ENCODE data around the gene BFSP2. TPM values are rescaled to one million over a fixed set of nuclear protein-coding genes. Genes with fewer than 3 reads are reported as not detected.

Gene BFSP2
- total and polyA plus RNA-seq, 2 donors, result not detected

- Histone ChIP-seq H3K27ac (ENCODE audit: low read depth) (no peak overlapping the region), H3K36me3 (ENCODE audit: insufficient read depth) (no peaks in the 10 kb centered on the region), H3K4me3 (ENCODE audit: low read depth, low read length) (no peak overlapping the region), H3K4me1 (ENCODE audit: insufficient read depth) (no peaks in the 10 kb centered on the region)
- 80% methylated on average over 4 of the region's 4 CpGs for WGBS
- DNase-seq (ENCODE audit: extremely low spot score), result no peak
These were observed 25.0 kb upstream of the BFSP2 start for GRCh38 chr3:133374708-133375402.

GRCh38 chr3:133375403-133375745 is 24.5 kb upstream of the BFSP2 start:
- Histone ChIP-seq H3K4me1 (ENCODE audit: insufficient read depth) (no peaks in the 10 kb centered on the region), H3K4me3 (ENCODE audit: low read depth, low read length) (no peak overlapping the region), H3K27ac (ENCODE audit: low read depth) (no peak overlapping the region), H3K36me3 (ENCODE audit: insufficient read depth) (no peaks in the 10 kb centered on the region)
- DNase-seq (ENCODE audit: extremely low spot score), result no peak

- no peaks in the 10 kb centered on the region for H3K36me3 ChIP-seq (ENCODE audit: insufficient read depth)
- 76% methylated on average over 6 of the region's 6 CpGs for WGBS
- no peak for DNase-seq (ENCODE audit: extremely low spot score)
- H3K4me1 ChIP-seq (ENCODE audit: insufficient read depth), result no peaks in the 10 kb centered on the region
- H3K4me3 ChIP-seq (ENCODE audit: low read depth, low read length), result no peak overlapping the region
- no peak overlapping the region for H3K27ac ChIP-seq (ENCODE audit: low read depth)
These were observed 23.0 kb upstream of the BFSP2 start for GRCh38 chr3:133376810-133377209.

GRCh38 chr3:133377396-133377795 is 22.5 kb upstream of the BFSP2 start:
- DNase-seq (ENCODE audit: extremely low spot score), result no peak
- 78% methylated on average over 3 of the region's 3 CpGs for WGBS
- H3K36me3 ChIP-seq (ENCODE audit: insufficient read depth), result no peaks in the 10 kb centered on the region
- H3K4me3 ChIP-seq (ENCODE audit: low read depth, low read length), result no peak overlapping the region
- no peaks in the 10 kb centered on the region for H3K4me1 ChIP-seq (ENCODE audit: insufficient read depth)
- no peak overlapping the region for H3K27ac ChIP-seq (ENCODE audit: low read depth)

- DNase-seq (ENCODE audit: extremely low spot score), result no peak
- Histone ChIP-seq H3K27ac (ENCODE audit: low read depth) (no peak overlapping the region), H3K4me1 (ENCODE audit: insufficient read depth) (no peaks in the 10 kb centered on the region), H3K36me3 (ENCODE audit: insufficient read depth) (no peaks in the 10 kb centered on the region), H3K4me3 (ENCODE audit: low read depth, low read length) (no peak overlapping the region)
- WGBS, result 96% methylated on average over 19 of the region's 19 CpGs
These were observed 19.9 kb upstream of the BFSP2 start for GRCh38 chr3:133379926-133380325.

GRCh38 chr3:133380481-133381225 is 19.2 kb upstream of the BFSP2 start:
- WGBS, result 97% methylated on average over 16 of the region's 16 CpGs

GRCh38 chr3:133381346-133382109 is 18.3 kb upstream of the BFSP2 start:
- DNase-seq (ENCODE audit: extremely low spot score), result no peak
- no peaks in the 10 kb centered on the region for H3K36me3 ChIP-seq (ENCODE audit: insufficient read depth)
- H3K4me3 ChIP-seq (ENCODE audit: low read depth, low read length), result no peak overlapping the region
- no peak overlapping the region for H3K27ac ChIP-seq (ENCODE audit: low read depth)
- 41% methylated on average over 4 of the region's 4 CpGs for WGBS
- H3K4me1 ChIP-seq (ENCODE audit: insufficient read depth), result no peaks in the 10 kb centered on the region

More at GRCh38 chr3:133380481-133381225, 19.2 kb upstream of the BFSP2 start:
- H3K36me3 ChIP-seq (ENCODE audit: insufficient read depth), result no peaks in the 10 kb centered on the region
- H3K27ac ChIP-seq (ENCODE audit: low read depth), result no peak overlapping the region
- H3K4me1 ChIP-seq (ENCODE audit: insufficient read depth), result no peaks in the 10 kb centered on the region
- DNase-seq (ENCODE audit: extremely low spot score), result no peak
- no peak overlapping the region for H3K4me3 ChIP-seq (ENCODE audit: low read depth, low read length)

- no peaks in the 10 kb centered on the region for H3K36me3 ChIP-seq (ENCODE audit: insufficient read depth)
These were observed 16.7 kb upstream of the BFSP2 start for GRCh38 chr3:133383175-133383574.

GRCh38 chr3:133383741-133384140 is 16.1 kb upstream of the BFSP2 start:
- H3K4me3 ChIP-seq (ENCODE audit: low read depth, low read length), result no peak overlapping the region
- H3K36me3 ChIP-seq (ENCODE audit: insufficient read depth), result no peaks in the 10 kb centered on the region
- WGBS, result 82% methylated on average over 5 of the region's 5 CpGs
- H3K4me1 ChIP-seq (ENCODE audit: insufficient read depth), result no peaks in the 10 kb centered on the region
- no peak for DNase-seq (ENCODE audit: extremely low spot score)
- no peak overlapping the region for H3K27ac ChIP-seq (ENCODE audit: low read depth)

More at GRCh38 chr3:133383175-133383574, 16.7 kb upstream of the BFSP2 start:
- 68% methylated on average over 3 of the region's 3 CpGs for WGBS
- DNase-seq (ENCODE audit: extremely low spot score), result no peak
- no peaks in the 10 kb centered on the region for H3K4me1 ChIP-seq (ENCODE audit: insufficient read depth)
- no peak overlapping the region for H3K27ac ChIP-seq (ENCODE audit: low read depth)
- H3K4me3 ChIP-seq (ENCODE audit: low read depth, low read length), result no peak overlapping the region

GRCh38 chr3:133384331-133385027 is 15.4 kb upstream of the BFSP2 start:
- no peak overlapping the region for H3K27ac ChIP-seq (ENCODE audit: low read depth)
- peak; percentile 46 for DNase-seq (ENCODE audit: extremely low spot score)
- no peaks in the 10 kb centered on the region for H3K4me1 ChIP-seq (ENCODE audit: insufficient read depth)
- H3K4me3 ChIP-seq (ENCODE audit: low read depth, low read length), result no peak overlapping the region
- H3K36me3 ChIP-seq (ENCODE audit: insufficient read depth), result no peaks in the 10 kb centered on the region
- 20% methylated on average over 13 of the region's 13 CpGs for WGBS

- Histone ChIP-seq H3K4me3 (ENCODE audit: low read depth, low read length) (no peak overlapping the region), H3K27ac (ENCODE audit: low read depth) (no peak overlapping the region), H3K36me3 (ENCODE audit: insufficient read depth) (no peaks in the 10 kb centered on the region), H3K4me1 (ENCODE audit: insufficient read depth) (no peaks in the 10 kb centered on the region)
- no peak for DNase-seq (ENCODE audit: extremely low spot score)
These were observed 13.0 kb upstream of the BFSP2 start for GRCh38 chr3:133386876-133387275.

- 89% methylated on average over 4 of the region's 4 CpGs for WGBS
- no peaks in the 10 kb centered on the region for H3K4me1 ChIP-seq (ENCODE audit: insufficient read depth)
- H3K36me3 ChIP-seq (ENCODE audit: insufficient read depth), result no peaks in the 10 kb centered on the region
- DNase-seq (ENCODE audit: extremely low spot score), result no peak
- H3K4me3 ChIP-seq (ENCODE audit: low read depth, low read length), result no peak overlapping the region
- no peak overlapping the region for H3K27ac ChIP-seq (ENCODE audit: low read depth)
These were observed 12.5 kb upstream of the BFSP2 start for GRCh38 chr3:133387341-133387740.

GRCh38 chr3:133388696-133389395 is 11.0 kb upstream of the BFSP2 start:
- Histone ChIP-seq H3K4me3 (ENCODE audit: low read depth, low read length) (no peak overlapping the region), H3K4me1 (ENCODE audit: insufficient read depth) (no peaks in the 10 kb centered on the region), H3K27ac (ENCODE audit: low read depth) (no peak overlapping the region), H3K36me3 (ENCODE audit: insufficient read depth) (no peaks in the 10 kb centered on the region)
- no peak for DNase-seq (ENCODE audit: extremely low spot score)
- WGBS, result 52% methylated on average over 4 of the region's 4 CpGs
